GM23338 (cell line): ENCODE measurements around the gene ADCY5. TPM values are rescaled to one million over a fixed set of nuclear protein-coding genes. Genes with fewer than 3 reads are reported as not detected.

ENCODE experiments used
- ATAC-seq: fragments of 200-7000 bp; cut with Tn5 transposase; 3 replicates; pipeline ENCODE4 v1.9.1; 2020
- DNase-seq: peaks from one replicate; pipeline ENCODE4 v3.0.0-alpha.2; 2015; ENCODE audit warnings: low spot score
- H2AFZ ChIP-seq: fragments of 200-600 bp; sonication (generic); 2 replicates; pipeline ENCODE4 v1.8.0; 2016; ENCODE audit warnings: antibody characterized with exemption, mild to moderate bottlenecking, moderate library complexity
- H3F3A ChIP-seq: fragments of 200-600 bp; sonication (generic); replicated peaks from 2 replicates; pipeline ENCODE4 v1.8.0; 2017; ENCODE audit warnings: antibody characterized with exemption, mixed run types, low read depth
- H3K27ac ChIP-seq: fragments of 200-600 bp; sonication (generic); 2 replicates; pipeline ENCODE4 v1.6.1; 2016; ENCODE audit warnings: low read depth
- H3K27me3 ChIP-seq: fragments of 200-600 bp; sonication (generic); 2 replicates; pipeline ENCODE4 v1.8.0; 2016; ENCODE audit warnings: mild to moderate bottlenecking, mixed run types, moderate library complexity; ENCODE audit not compliant: insufficient read depth
- H3K36me3 ChIP-seq: fragments of 200-600 bp; sonication (generic); 2 replicates; pipeline ENCODE4 v1.8.0; 2016; ENCODE audit warnings: mild to moderate bottlenecking; ENCODE audit not compliant: insufficient read depth
- H3K4me1 ChIP-seq: fragments of 200-600 bp; sonication (generic); 2 replicates; pipeline ENCODE4 v1.8.0; 2016; ENCODE audit warnings: mild to moderate bottlenecking, moderate library complexity; ENCODE audit not compliant: insufficient read depth
- H3K4me2 ChIP-seq: fragments of 200-600 bp; sonication (generic); 2 replicates; pipeline ENCODE4 v1.7.1; 2017; ENCODE audit warnings: mixed run types
- H3K4me3 ChIP-seq: fragments of 200-600 bp; sonication (generic); 2 replicates; pipeline ENCODE4 v1.6.1; 2016; ENCODE audit warnings: mixed run types
- H3K79me2 ChIP-seq: fragments of 200-600 bp; sonication (generic); replicated peaks from 2 replicates; pipeline ENCODE4 v1.8.0; 2017; ENCODE audit warnings: mild to moderate bottlenecking; ENCODE audit not compliant: insufficient read depth
- H3K9me2 ChIP-seq: fragments of 200-600 bp; sonication (generic); 2 replicates; pipeline ENCODE4 v1.8.0; 2017; ENCODE audit not compliant: insufficient read depth
- H4K20me1 ChIP-seq: fragments of 200-600 bp; sonication (generic); replicated peaks from 2 replicates; pipeline ENCODE4 v1.8.0; 2017; ENCODE audit warnings: mild to moderate bottlenecking; ENCODE audit not compliant: insufficient read depth
- H3K27ac Mint-ChIP-seq: 2 replicates; pipeline ENCODE4 v1.8.0; 2020; ENCODE audit warnings: inconsistent platforms, mild to moderate bottlenecking, moderate library complexity, mixed read lengths
- H3K27me3 Mint-ChIP-seq: 3 replicates; pipeline ENCODE4 v1.8.0; 2022; ENCODE audit warnings: low read depth, mild to moderate bottlenecking, moderate library complexity, mixed read lengths, inconsistent platforms; ENCODE audit not compliant: insufficient read depth, poor library complexity
- H3K36me3 Mint-ChIP-seq: 3 replicates; pipeline ENCODE4 v1.8.0; 2021; ENCODE audit warnings: low read depth, mild to moderate bottlenecking, inconsistent platforms, moderate library complexity, mixed read lengths
- H3K4me1 Mint-ChIP-seq: 3 replicates; pipeline ENCODE4 v1.8.0; 2020; ENCODE audit warnings: mild to moderate bottlenecking, inconsistent platforms, mixed read lengths
- H3K4me3 Mint-ChIP-seq: 3 replicates; pipeline ENCODE4 v1.8.0; 2021; ENCODE audit warnings: moderate library complexity, mild to moderate bottlenecking, inconsistent platforms, mixed read lengths
- H3K9me3 Mint-ChIP-seq: 3 replicates; pipeline ENCODE4 v1.8.0; 2020; ENCODE audit warnings: moderate library complexity, mild to moderate bottlenecking, inconsistent platforms, mixed read lengths
- CREB1 ChIP-seq: fragments of 250-450 bp; sonication (Bioruptor Pico); IDR thresholded peaks from 2 replicates; pipeline ENCODE4 v1.5.0; 2020; ENCODE audit warnings: low read depth, mild to moderate bottlenecking, moderate library complexity
- EZH2 ChIP-seq: fragments of 200-600 bp; sonication (generic); IDR thresholded peaks from one replicate; pipeline ENCODE4 v1.8.0; 2017; ENCODE audit warnings: antibody characterized with exemption, mild to moderate bottlenecking, low read depth; ENCODE audit not compliant: unreplicated experiment
- EZH2phosphoT487 ChIP-seq: fragments of 200-600 bp; sonication (generic); IDR thresholded peaks from one replicate; pipeline ENCODE4 v1.8.1; 2018; ENCODE audit warnings: antibody characterized with exemption; ENCODE audit not compliant: unreplicated experiment
- JUNB ChIP-seq: IDR thresholded peaks from one replicate; pipeline ENCODE4 v1.6.1; 2016; ENCODE audit warnings: antibody characterized with exemption; ENCODE audit not compliant: unreplicated experiment
- NANOG ChIP-seq: IDR thresholded peaks from 2 replicates; pipeline ENCODE4 v1.6.1; 2016; ENCODE audit warnings: antibody characterized with exemption, borderline replicate concordance
- POLR2AphosphoS5 ChIP-seq: IDR thresholded peaks from 2 replicates; pipeline ENCODE4 v1.6.1; 2016; ENCODE audit warnings: antibody characterized with exemption, low read depth
- STAT1 ChIP-seq: IDR thresholded peaks from one replicate; pipeline ENCODE4 v1.6.1; 2016; ENCODE audit warnings: antibody characterized with exemption; ENCODE audit not compliant: unreplicated experiment
- ZNF114 ChIP-seq: fragments of 250-450 bp; sonication (Bioruptor Pico); IDR thresholded peaks from 2 replicates; pipeline ENCODE4 v1.5.0; 2020; ENCODE audit warnings: mild to moderate bottlenecking, moderate library complexity
- ZNF331 ChIP-seq: fragments of 250-450 bp; sonication (Bioruptor Pico); IDR thresholded peaks from 2 replicates; pipeline ENCODE4 v1.5.0; 2020; ENCODE audit warnings: low read depth, mild to moderate bottlenecking, moderate library complexity
- polyA plus RNA-seq: library from polyadenylated mRNA; unstranded; fragments of >200 nt; fragmentation: Nextera tagmentation; extraction: Ambion mirVana; gene quantifications from 2 replicates; pipeline ENCODE4 v1.2.1, GENCODE V29; 2016
- total RNA-seq: library from RNA; depleted of rRNA; stranded (reverse); fragments of >200 nt; shearing (Covaris generic); gene quantifications from 2 replicates; pipeline ENCODE4 v1.2.3, GENCODE V29; 2014
- TF ChIP-seq, protein P1 (sequence below): IDR thresholded peaks from one replicate; pipeline ENCODE4 v1.6.1; 2018; ENCODE audit warnings: antibody characterized with exemption; ENCODE audit not compliant: unreplicated experiment
- TF ChIP-seq, protein P2 (sequence below): fragments of 250-450 bp; sonication (Bioruptor Pico); IDR thresholded peaks from 2 replicates; pipeline ENCODE4 v1.5.0; 2020; ENCODE audit warnings: mild to moderate bottlenecking, moderate library complexity
- TF ChIP-seq, protein P3 (sequence below): IDR thresholded peaks from 2 replicates; pipeline ENCODE4 v1.6.1; 2016; ENCODE audit warnings: antibody characterized with exemption

ADCY5 gene
- total and polyA plus RNA-seq, 2 experiments from 2014 or later, result 3.5 to 10.2 TPM

DNA sequence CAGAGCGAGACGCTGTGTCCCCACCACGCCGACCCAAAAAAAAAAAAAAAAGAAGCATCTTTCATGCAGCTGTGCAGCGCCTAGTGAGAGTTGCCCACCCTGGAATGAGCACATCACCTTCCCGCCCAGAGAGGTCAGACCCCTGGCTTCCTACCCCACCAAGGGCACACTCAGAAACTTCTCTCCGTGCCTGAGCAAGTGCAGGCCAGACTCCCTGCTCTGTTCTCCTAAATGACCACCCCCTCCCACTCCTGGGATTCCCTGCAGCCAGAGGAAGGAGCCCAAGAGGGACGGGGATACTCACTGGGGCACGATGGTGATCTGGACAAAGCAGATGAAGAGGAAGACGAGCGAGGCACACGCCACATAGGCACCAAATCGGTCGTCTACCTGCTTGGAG, 131.2 kb downstream of the ADCY5 start:
- Histone ChIP-seq H2AFZ (no peak overlapping the region), H3F3A (peaks cover 22% of the 10 kb centered on the region), H3K27me3 (no peaks in the 10 kb centered on the region), H3K36me3 (no peaks in the 10 kb centered on the region), H3K4me3 (no peak overlapping the region), H3K79me2 (peaks cover under 1% of the 10 kb centered on the region; the same call in 1 of the 2 replicates), H3K9me2 (no peaks in the 10 kb centered on the region), H3K4me1 (peaks cover 51% of the 10 kb centered on the region), H3K4me2 (no peak overlapping the region), H3K27ac (no peak overlapping the region), H4K20me1 (no peaks in the 10 kb centered on the region)
- TF ChIP-seq, protein P1, sequence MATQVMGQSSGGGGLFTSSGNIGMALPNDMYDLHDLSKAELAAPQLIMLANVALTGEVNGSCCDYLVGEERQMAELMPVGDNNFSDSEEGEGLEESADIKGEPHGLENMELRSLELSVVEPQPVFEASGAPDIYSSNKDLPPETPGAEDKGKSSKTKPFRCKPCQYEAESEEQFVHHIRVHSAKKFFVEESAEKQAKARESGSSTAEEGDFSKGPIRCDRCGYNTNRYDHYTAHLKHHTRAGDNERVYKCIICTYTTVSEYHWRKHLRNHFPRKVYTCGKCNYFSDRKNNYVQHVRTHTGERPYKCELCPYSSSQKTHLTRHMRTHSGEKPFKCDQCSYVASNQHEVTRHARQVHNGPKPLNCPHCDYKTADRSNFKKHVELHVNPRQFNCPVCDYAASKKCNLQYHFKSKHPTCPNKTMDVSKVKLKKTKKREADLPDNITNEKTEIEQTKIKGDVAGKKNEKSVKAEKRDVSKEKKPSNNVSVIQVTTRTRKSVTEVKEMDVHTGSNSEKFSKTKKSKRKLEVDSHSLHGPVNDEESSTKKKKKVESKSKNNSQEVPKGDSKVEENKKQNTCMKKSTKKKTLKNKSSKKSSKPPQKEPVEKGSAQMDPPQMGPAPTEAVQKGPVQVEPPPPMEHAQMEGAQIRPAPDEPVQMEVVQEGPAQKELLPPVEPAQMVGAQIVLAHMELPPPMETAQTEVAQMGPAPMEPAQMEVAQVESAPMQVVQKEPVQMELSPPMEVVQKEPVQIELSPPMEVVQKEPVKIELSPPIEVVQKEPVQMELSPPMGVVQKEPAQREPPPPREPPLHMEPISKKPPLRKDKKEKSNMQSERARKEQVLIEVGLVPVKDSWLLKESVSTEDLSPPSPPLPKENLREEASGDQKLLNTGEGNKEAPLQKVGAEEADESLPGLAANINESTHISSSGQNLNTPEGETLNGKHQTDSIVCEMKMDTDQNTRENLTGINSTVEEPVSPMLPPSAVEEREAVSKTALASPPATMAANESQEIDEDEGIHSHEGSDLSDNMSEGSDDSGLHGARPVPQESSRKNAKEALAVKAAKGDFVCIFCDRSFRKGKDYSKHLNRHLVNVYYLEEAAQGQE, result no peak
- TF ChIP-seq STAT1 (no peak), ZNF331 (no peak), EZH2phosphoT487 (no peak), CREB1 (CRISPR knock-in tag) (no peak), POLR2AphosphoS5 (no peak), NANOG (no peak), EZH2 (no peak), ZNF114 (CRISPR knock-in tag) (no peak), JUNB (no peak)
- TF ChIP-seq, protein P2, sequence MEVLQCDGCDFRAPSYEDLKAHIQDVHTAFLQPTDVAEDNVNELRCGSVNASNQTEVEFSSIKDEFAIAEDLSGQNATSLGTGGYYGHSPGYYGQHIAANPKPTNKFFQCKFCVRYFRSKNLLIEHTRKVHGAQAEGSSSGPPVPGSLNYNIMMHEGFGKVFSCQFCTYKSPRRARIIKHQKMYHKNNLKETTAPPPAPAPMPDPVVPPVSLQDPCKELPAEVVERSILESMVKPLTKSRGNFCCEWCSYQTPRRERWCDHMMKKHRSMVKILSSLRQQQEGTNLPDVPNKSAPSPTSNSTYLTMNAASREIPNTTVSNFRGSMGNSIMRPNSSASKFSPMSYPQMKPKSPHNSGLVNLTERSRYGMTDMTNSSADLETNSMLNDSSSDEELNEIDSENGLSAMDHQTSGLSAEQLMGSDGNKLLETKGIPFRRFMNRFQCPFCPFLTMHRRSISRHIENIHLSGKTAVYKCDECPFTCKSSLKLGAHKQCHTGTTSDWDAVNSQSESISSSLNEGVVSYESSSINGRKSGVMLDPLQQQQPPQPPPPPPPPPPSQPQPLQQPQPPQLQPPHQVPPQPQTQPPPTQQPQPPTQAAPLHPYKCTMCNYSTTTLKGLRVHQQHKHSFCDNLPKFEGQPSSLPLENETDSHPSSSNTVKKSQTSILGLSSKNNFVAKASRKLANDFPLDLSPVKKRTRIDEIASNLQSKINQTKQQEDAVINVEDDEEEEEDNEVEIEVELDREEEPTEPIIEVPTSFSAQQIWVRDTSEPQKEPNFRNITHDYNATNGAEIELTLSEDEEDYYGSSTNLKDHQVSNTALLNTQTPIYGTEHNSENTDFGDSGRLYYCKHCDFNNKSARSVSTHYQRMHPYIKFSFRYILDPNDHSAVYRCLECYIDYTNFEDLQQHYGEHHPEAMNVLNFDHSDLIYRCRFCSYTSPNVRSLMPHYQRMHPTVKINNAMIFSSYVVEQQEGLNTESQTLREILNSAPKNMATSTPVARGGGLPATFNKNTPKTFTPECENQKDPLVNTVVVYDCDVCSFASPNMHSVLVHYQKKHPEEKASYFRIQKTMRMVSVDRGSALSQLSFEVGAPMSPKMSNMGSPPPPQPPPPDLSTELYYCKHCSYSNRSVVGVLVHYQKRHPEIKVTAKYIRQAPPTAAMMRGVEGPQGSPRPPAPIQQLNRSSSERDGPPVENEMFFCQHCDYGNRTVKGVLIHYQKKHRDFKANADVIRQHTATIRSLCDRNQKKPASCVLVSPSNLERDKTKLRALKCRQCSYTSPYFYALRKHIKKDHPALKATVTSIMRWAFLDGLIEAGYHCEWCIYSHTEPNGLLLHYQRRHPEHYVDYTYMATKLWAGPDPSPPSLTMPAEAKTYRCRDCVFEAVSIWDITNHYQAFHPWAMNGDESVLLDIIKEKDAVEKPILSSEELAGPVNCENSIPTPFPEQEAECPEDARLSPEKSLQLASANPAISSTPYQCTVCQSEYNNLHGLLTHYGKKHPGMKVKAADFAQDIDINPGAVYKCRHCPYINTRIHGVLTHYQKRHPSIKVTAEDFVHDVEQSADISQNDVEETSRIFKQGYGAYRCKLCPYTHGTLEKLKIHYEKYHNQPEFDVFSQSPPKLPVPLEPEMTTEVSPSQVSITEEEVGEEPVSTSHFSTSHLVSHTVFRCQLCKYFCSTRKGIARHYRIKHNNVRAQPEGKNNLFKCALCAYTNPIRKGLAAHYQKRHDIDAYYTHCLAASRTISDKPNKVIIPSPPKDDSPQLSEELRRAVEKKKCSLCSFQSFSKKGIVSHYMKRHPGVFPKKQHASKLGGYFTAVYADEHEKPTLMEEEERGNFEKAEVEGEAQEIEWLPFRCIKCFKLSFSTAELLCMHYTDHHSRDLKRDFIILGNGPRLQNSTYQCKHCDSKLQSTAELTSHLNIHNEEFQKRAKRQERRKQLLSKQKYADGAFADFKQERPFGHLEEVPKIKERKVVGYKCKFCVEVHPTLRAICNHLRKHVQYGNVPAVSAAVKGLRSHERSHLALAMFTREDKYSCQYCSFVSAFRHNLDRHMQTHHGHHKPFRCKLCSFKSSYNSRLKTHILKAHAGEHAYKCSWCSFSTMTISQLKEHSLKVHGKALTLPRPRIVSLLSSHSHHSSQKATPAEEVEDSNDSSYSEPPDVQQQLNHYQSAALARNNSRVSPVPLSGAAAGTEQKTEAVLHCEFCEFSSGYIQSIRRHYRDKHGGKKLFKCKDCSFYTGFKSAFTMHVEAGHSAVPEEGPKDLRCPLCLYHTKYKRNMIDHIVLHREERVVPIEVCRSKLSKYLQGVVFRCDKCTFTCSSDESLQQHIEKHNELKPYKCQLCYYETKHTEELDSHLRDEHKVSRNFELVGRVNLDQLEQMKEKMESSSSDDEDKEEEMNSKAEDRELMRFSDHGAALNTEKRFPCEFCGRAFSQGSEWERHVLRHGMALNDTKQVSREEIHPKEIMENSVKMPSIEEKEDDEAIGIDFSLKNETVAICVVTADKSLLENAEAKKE, result no peak
- TF ChIP-seq, protein P3, sequence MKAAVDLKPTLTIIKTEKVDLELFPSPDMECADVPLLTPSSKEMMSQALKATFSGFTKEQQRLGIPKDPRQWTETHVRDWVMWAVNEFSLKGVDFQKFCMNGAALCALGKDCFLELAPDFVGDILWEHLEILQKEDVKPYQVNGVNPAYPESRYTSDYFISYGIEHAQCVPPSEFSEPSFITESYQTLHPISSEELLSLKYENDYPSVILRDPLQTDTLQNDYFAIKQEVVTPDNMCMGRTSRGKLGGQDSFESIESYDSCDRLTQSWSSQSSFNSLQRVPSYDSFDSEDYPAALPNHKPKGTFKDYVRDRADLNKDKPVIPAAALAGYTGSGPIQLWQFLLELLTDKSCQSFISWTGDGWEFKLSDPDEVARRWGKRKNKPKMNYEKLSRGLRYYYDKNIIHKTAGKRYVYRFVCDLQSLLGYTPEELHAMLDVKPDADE, result no peak
- ATAC-seq (no peak), DNase-seq (no peak)
- no peaks in the 10 kb centered on the region; the same call in 2 of the 3 replicates for H3K9me3 Mint-ChIP-seq
- H3K4me3 Mint-ChIP-seq, result no peak overlapping the region
- H3K4me1 Mint-ChIP-seq, result peaks cover 68% of the 10 kb centered on the region
- H3K27ac Mint-ChIP-seq, result no peak overlapping the region
- peaks cover 3% of the 10 kb centered on the region for H3K36me3 Mint-ChIP-seq
- H3K27me3 Mint-ChIP-seq, result peaks cover 22% of the 10 kb centered on the region
